SK-N-SH (cell line): ENCODE measurements around the gene COX7A1. TPM values are rescaled to one million over a fixed set of nuclear protein-coding genes. Genes with fewer than 3 reads are reported as not detected.

Source experiments
- CTCF ChIA-PET: fragments of 300-600, 350-600 bp; formaldehyde crosslinking; extraction: SDS; loops from one replicate; lab custom pipeline; 2021; lab: Yijun Ruan, JAX
- POLR2A ChIA-PET: fragments of 350-600 bp; sonication (Branson Sonifier 250); formaldehyde crosslinking; extraction: SDS; loops from one replicate; lab custom pipeline; 2020; ENCODE audit warnings: antibody characterized with exemption, inconsistent platforms; lab: Yijun Ruan, JAX
- DNase-seq: peaks from one replicate; pipeline ENCODE4 v3.0.0; 2012
- H2AFZ ChIP-seq: fragments of 200-600 bp; sonication (generic); 2 replicates; pipeline ENCODE4 v1.8.1; 2016; ENCODE audit warnings: antibody characterized with exemption, mild to moderate bottlenecking, low read depth
- H3F3A ChIP-seq: fragments of 200-600 bp; sonication (generic); replicated peaks from 2 replicates; pipeline ENCODE3; 2016; ENCODE audit warnings: antibody characterized with exemption, mild to moderate bottlenecking; ENCODE audit not compliant: insufficient read depth
- H3K27ac ChIP-seq, 2 experiments: fragments of 200-500 bp in 1 of 2; fragments of 200-600 bp in 1 of 2; sonication (Bioruptor generic) in 1 of 2; sonication (generic), shearing (Covaris generic) in 1 of 2; 2 replicates each; pipeline versions ENCODE4 v1.5.1 to v1.6.1; 2014 to 2016; ENCODE audit warnings: low read depth in 2 of 2, inconsistent platforms in 1 of 2, low read length in 1 of 2, mild to moderate bottlenecking in 1 of 2, mixed read lengths in 1 of 2
- H3K27me3 ChIP-seq: fragments of 200-600 bp; sonication (generic), shearing (Covaris generic); 2 replicates; pipeline ENCODE4 v1.6.1; 2016; ENCODE audit warnings: mixed run types; ENCODE audit not compliant: insufficient read depth
- H3K36me3 ChIP-seq, 2 experiments: fragments of 200-500 bp in 1 of 2; fragments of 200-600 bp in 1 of 2; sonication (Bioruptor generic) in 1 of 2; sonication (generic) in 1 of 2; replicated peaks in 1 of 2; 2 replicates each; pipeline versions ENCODE3 to v1.5.1; 2014 to 2016; ENCODE audit warnings: low read length in 1 of 2, mild to moderate bottlenecking in 1 of 2; ENCODE audit not compliant: insufficient read depth in 2 of 2, control insufficient read depth in 1 of 2
- H3K4me1 ChIP-seq, 2 experiments: fragments of 200-500 bp in 1 of 2; fragments of 200-600 bp in 1 of 2; sonication (Bioruptor generic) in 1 of 2; sonication (generic), shearing (Covaris generic) in 1 of 2; 2 replicates each; pipeline versions ENCODE4 v1.5.1 to v1.6.1; 2014 to 2016; ENCODE audit warnings: low read depth in 1 of 2, low read length in 1 of 2, mixed run types in 1 of 2; ENCODE audit not compliant: insufficient read depth in 2 of 2, control insufficient read depth in 1 of 2
- H3K4me2 ChIP-seq: fragments of 200-600 bp; sonication (generic), shearing (Covaris generic); 2 replicates; pipeline ENCODE4 v1.6.1; 2017; ENCODE audit warnings: mixed run types
- H3K4me3 ChIP-seq, 2 experiments: fragments of 200-500 bp in 1 of 2; fragments of 200-600 bp in 1 of 2; sonication (Bioruptor generic) in 1 of 2; sonication (generic), shearing (Covaris generic) in 1 of 2; 2 replicates each; pipeline versions ENCODE4 v1.5.1 to v1.8.1; 2014 to 2016; ENCODE audit warnings: low read depth in 2 of 2, inconsistent platforms in 1 of 2, low read length in 1 of 2, mild to moderate bottlenecking in 1 of 2, mixed read lengths in 1 of 2, moderate library complexity in 1 of 2
- H3K79me2 ChIP-seq: fragments of 200-600 bp; sonication (generic); 2 replicates; pipeline ENCODE4 v1.8.1; 2017; ENCODE audit warnings: mild to moderate bottlenecking; ENCODE audit not compliant: insufficient read depth
- H3K9ac ChIP-seq: fragments of 200-600 bp; sonication (generic); 2 replicates; pipeline ENCODE4 v1.6.1; 2017; ENCODE audit warnings: mixed run types
- H3K9me2 ChIP-seq: fragments of 200-600 bp; sonication (generic); 2 replicates; pipeline ENCODE4 v1.6.1; 2017; ENCODE audit warnings: mixed run types
- H3K9me3 ChIP-seq: fragments of 200-600 bp; sonication (generic); 2 replicates; pipeline ENCODE4 v1.6.1; 2017; ENCODE audit warnings: mixed run types, mild to moderate bottlenecking, moderate library complexity
- H4K20me1 ChIP-seq: fragments of 200-600 bp; sonication (generic); 2 replicates; pipeline ENCODE4 v1.6.1; 2017; ENCODE audit warnings: mild to moderate bottlenecking, mixed run types; ENCODE audit not compliant: insufficient read depth
- CTCF ChIP-seq: fragments of 200-600 bp; sonication (generic); IDR thresholded peaks from 2 replicates; pipeline ENCODE4 v1.6.1; 2017; ENCODE audit warnings: antibody characterized with exemption, mild to moderate bottlenecking, moderate library complexity
- EP300 ChIP-seq, 2 experiments: IDR thresholded peaks; 2 replicates each; pipeline versions ENCODE4 v1.4.0 to v1.6.1; 2012; ENCODE audit warnings: borderline replicate concordance in 1 of 2, low read depth in 1 of 2, low read length in 1 of 2
- FOXJ3 ChIP-seq: sonication (generic); formaldehyde crosslinking; IDR thresholded peaks from 2 replicates; pipeline ENCODE4 v1.5.1; 2020; ENCODE audit warnings: mild to moderate bottlenecking, missing genetic modification reagents
- FOXM1 ChIP-seq: IDR thresholded peaks from 2 replicates; pipeline ENCODE4 v1.4.0; 2012; ENCODE audit warnings: low read depth, mild to moderate bottlenecking
- GATA2 ChIP-seq: sonication (generic); formaldehyde crosslinking; IDR thresholded peaks from 2 replicates; pipeline ENCODE4 v1.5.0; 2020; ENCODE audit warnings: mild to moderate bottlenecking, missing genetic modification reagents
- JUND ChIP-seq: IDR thresholded peaks from 2 replicates; pipeline ENCODE4 v1.4.0; 2012
- MEF2A ChIP-seq: IDR thresholded peaks from 2 replicates; pipeline ENCODE4 v1.4.0; 2012; ENCODE audit warnings: low read depth, borderline replicate concordance
- MXI1 ChIP-seq: IDR thresholded peaks from 2 replicates; pipeline ENCODE4 v1.6.1; 2012; ENCODE audit warnings: mild to moderate bottlenecking, low read depth, low read length, improper control_type of control experiment
- NFIC ChIP-seq: IDR thresholded peaks from 2 replicates; pipeline ENCODE4 v1.4.0; 2012; ENCODE audit warnings: borderline replicate concordance
- NRF1 ChIP-seq: IDR thresholded peaks from 2 replicates; pipeline ENCODE4 v1.6.1; 2012; ENCODE audit warnings: low read depth, mild to moderate bottlenecking, low read length
- POLR2AphosphoS5 ChIP-seq: IDR thresholded peaks from 2 replicates; pipeline ENCODE4 v1.6.1; 2012; ENCODE audit warnings: low read depth, low read length
- RAD21 ChIP-seq: IDR thresholded peaks from 2 replicates; pipeline ENCODE4 v1.6.1; 2012; ENCODE audit warnings: mild to moderate bottlenecking, low read length
- RCOR1 ChIP-seq: fragments of 150-350 bp; IDR thresholded peaks from 2 replicates; pipeline ENCODE4 v1.6.1; 2017; ENCODE audit warnings: antibody characterized with exemption, low read length
- RFX5 ChIP-seq: IDR thresholded peaks from 2 replicates; pipeline ENCODE4 v1.6.1; 2012; ENCODE audit warnings: mild to moderate bottlenecking, improper control_type of control experiment, low read length
- RXRA ChIP-seq: IDR thresholded peaks from 2 replicates; pipeline ENCODE4 v1.4.0; 2012; ENCODE audit warnings: low read depth, mild to moderate bottlenecking, borderline replicate concordance
- SMC3 ChIP-seq: IDR thresholded peaks from 2 replicates; pipeline ENCODE4 v1.6.1; 2012; ENCODE audit warnings: low read depth, low read length, improper control_type of control experiment
- TEAD4 ChIP-seq: IDR thresholded peaks from 2 replicates; pipeline ENCODE4 v1.4.0; 2012; ENCODE audit warnings: mild to moderate bottlenecking, borderline replicate concordance; ENCODE audit not compliant: insufficient read depth
- USF2 ChIP-seq: fragments of 150-350 bp; IDR thresholded peaks from 2 replicates; pipeline ENCODE4 v1.6.1; 2017; ENCODE audit warnings: antibody characterized with exemption, low read length, low read depth, borderline replicate concordance
- YY1 ChIP-seq: IDR thresholded peaks from 2 replicates; pipeline ENCODE4 v1.4.0; 2012; ENCODE audit warnings: low read depth, mild to moderate bottlenecking
- WGBS: methylation state at CpG from one replicate; pipeline ENCODE4 v1.1.6; 2017; ENCODE audit warnings: low lambda C conversion rate; 5-methylcytosine and 5-hydroxymethylcytosine counted together
- polyA plus RNA-seq, 3 experiments: library from polyadenylated mRNA; depleted of rRNA; stranded (reverse); fragments of >200 nt; gene quantifications; 2 replicates each; pipeline ENCODE4 v1.2.3, GENCODE V29; 2012

COX7A1 gene
- polyA plus RNA-seq, 1 of the 3 experiments (the other 2 are of a cell fraction): not detected

DNA sequence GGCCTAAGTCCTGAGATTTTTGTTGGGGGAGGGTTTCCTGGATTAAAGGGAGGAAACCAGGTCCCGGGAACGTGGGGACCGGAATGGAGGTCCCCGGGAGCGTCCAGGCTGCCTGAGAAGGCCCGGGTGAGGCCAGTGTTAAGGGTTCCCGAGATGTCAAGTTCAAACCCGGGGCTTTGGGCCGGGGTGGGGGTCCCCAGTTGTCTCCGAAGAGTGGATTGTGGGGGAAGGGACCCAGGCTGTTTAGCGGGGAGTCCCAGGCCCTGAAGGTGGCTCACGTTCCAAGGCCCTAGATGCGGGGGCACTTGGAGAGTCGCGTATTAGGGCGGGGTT lies 262 bp downstream of the COX7A1 start:
- CTCF ChIA-PET: interaction anchor here (1.1 kb wide), 1 partner anchor 18 kb away, joined by 5 read pairs; no protein-coding TSS in a partner anchor
- H3K4me1 ChIP-seq: no peaks in the 10 kb centered on the region
- peaks cover 10% of the 10 kb centered on the region for H3F3A ChIP-seq
- H3K36me3 ChIP-seq: peaks cover 17 to 31% of the 10 kb centered on the region in 2 experiments
- DNase-seq: no peak
- no peaks in the 10 kb centered on the region for H3K9me3 ChIP-seq
- no peak overlapping the region for H3K4me3 ChIP-seq
- 95% methylated on average over 16 of the region's 16 CpGs for WGBS
- peaks cover 6% of the 10 kb centered on the region; the same call in 1 of the 2 replicates for H3K79me2 ChIP-seq
- H3K4me2 ChIP-seq: no peak overlapping the region
- no peak overlapping the region for H3K27ac ChIP-seq
- H3K9ac ChIP-seq: no peak overlapping the region
- 0 out of 2 replicates have a peak, but pooled peaks cover 2% of the 10 kb centered on the region for H4K20me1 ChIP-seq
- POLR2A ChIA-PET: no interaction called here
- TF ChIP-seq JUND: no peak
- no peak for TF ChIP-seq RXRA
- no peak for TF ChIP-seq RAD21
- no peak for TF ChIP-seq RCOR1
- TF ChIP-seq MEF2A: no peak
- TF ChIP-seq TEAD4: no peak
- TF ChIP-seq NRF1: no peak
- TF ChIP-seq GATA2 (CRISPR knock-in tag): no peak
- no peak for TF ChIP-seq MXI1
- no peak for TF ChIP-seq SMC3
- no peak for TF ChIP-seq CTCF
- TF ChIP-seq USF2: no peak
- TF ChIP-seq NFIC: no peak
- TF ChIP-seq POLR2AphosphoS5: no peak
- no peak for TF ChIP-seq YY1
- TF ChIP-seq EP300 (IDR thresholded peaks at IDR 0.05; ENCODE audit: borderline replicate concordance in 1 of 2, low read depth in 1 of 2, low read length in 1 of 2): no peak
- TF ChIP-seq FOXJ3 (CRISPR knock-in tag): no peak
- TF ChIP-seq FOXM1: no peak
- no peak for TF ChIP-seq RFX5
- no peaks in the 10 kb centered on the region for H3K27me3 ChIP-seq
- H3K9me2 ChIP-seq: no peaks in the 10 kb centered on the region
- no peak overlapping the region for H2AFZ ChIP-seq
